HL-60 (cell line): ENCODE measurements around the gene TAOK2.

ENCODE experiments used
- DNase-seq, 2 experiments: peaks; one replicate each; pipeline ENCODE4 v3.0.0-alpha.2; 2010 to 2020; ENCODE audit warnings: low read depth in 1 of 2, low spot score in 1 of 2
- H3K27ac ChIP-seq: fragments of 250-450 bp; sonication (Bioruptor Pico); replicated peaks from 2 replicates; pipeline ENCODE4 v1.5.1; 2020; ENCODE audit warnings: mild to moderate bottlenecking, moderate library complexity
- H3K27me3 ChIP-seq: fragments of 250-450 bp; sonication (Bioruptor Pico); 2 replicates; pipeline ENCODE4 v1.5.1; 2021; ENCODE audit warnings: mild to moderate bottlenecking, moderate library complexity; ENCODE audit not compliant: insufficient read depth, poor library complexity, severe bottlenecking
- H3K4me3 ChIP-seq: replicated peaks from 2 replicates; pipeline ENCODE4 v1.5.1; 2011; ENCODE audit warnings: mild to moderate bottlenecking, control low read depth, low read length; ENCODE audit not compliant: insufficient read depth
- GABPA ChIP-seq: IDR thresholded peaks from 2 replicates; pipeline ENCODE4 v1.6.1; 2012; ENCODE audit warnings: low read depth
- POLR2AphosphoS5 ChIP-seq: IDR thresholded peaks from 2 replicates; pipeline ENCODE4 v1.6.1; 2012; ENCODE audit warnings: low read depth
- REST ChIP-seq: IDR thresholded peaks from 2 replicates; pipeline ENCODE4 v1.6.1; 2012; ENCODE audit warnings: low read depth; ENCODE audit not compliant: insufficient replicate concordance
- SPI1 ChIP-seq: IDR thresholded peaks from 2 replicates; pipeline ENCODE4 v1.6.1; 2012; ENCODE audit warnings: low read depth, mild to moderate bottlenecking, borderline replicate concordance
- TF ChIP-seq, protein P1 (sequence below): IDR thresholded peaks from one replicate; pipeline ENCODE4 v1.5.1; 2011; ENCODE audit warnings: low read length, control low read depth, inconsistent platforms; ENCODE audit not compliant: insufficient read depth

TAOK2 gene

GRCh38 chr16:29986231-29986630 is 12.6 kb downstream of the TAOK2 start:
- no peak overlapping the region for H3K4me3 ChIP-seq
- H3K27me3 ChIP-seq, result no peaks in the 10 kb centered on the region
- TF ChIP-seq SPI1, result no peak
- no peak for TF ChIP-seq POLR2AphosphoS5
- TF ChIP-seq REST, result no peak
- no peak for TF ChIP-seq GABPA
- TF ChIP-seq, protein P1, sequence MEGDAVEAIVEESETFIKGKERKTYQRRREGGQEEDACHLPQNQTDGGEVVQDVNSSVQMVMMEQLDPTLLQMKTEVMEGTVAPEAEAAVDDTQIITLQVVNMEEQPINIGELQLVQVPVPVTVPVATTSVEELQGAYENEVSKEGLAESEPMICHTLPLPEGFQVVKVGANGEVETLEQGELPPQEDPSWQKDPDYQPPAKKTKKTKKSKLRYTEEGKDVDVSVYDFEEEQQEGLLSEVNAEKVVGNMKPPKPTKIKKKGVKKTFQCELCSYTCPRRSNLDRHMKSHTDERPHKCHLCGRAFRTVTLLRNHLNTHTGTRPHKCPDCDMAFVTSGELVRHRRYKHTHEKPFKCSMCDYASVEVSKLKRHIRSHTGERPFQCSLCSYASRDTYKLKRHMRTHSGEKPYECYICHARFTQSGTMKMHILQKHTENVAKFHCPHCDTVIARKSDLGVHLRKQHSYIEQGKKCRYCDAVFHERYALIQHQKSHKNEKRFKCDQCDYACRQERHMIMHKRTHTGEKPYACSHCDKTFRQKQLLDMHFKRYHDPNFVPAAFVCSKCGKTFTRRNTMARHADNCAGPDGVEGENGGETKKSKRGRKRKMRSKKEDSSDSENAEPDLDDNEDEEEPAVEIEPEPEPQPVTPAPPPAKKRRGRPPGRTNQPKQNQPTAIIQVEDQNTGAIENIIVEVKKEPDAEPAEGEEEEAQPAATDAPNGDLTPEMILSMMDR, result no peak
- H3K27ac ChIP-seq, result no peak overlapping the region
- DNase-seq, result no peak

DNA sequence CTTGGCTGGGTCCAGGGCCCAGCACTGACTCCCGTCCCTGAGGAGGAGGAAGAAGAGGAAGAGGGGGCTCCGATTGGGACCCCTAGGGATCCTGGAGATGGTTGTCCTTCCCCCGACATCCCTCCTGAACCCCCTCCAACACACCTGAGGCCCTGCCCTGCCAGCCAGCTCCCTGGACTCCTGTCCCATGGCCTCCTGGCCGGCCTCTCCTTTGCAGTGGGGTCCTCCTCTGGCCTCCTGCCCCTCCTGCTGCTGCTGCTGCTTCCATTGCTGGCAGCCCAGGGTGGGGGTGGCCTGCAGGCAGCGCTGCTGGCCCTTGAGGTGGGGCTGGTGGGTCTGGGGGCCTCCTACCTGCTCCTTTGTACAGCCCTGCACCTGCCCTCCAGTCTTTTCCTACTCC is 13.3 kb downstream of the TAOK2 start:
- Histone ChIP-seq H3K27me3 (no peaks in the 10 kb centered on the region), H3K27ac (no peak overlapping the region), H3K4me3 (no peak overlapping the region)
- TF ChIP-seq, protein P1, result no peak
- TF ChIP-seq GABPA (no peak), POLR2AphosphoS5 (no peak), REST (no peak), SPI1 (no peak)
- DNase-seq, result no peak

DNA sequence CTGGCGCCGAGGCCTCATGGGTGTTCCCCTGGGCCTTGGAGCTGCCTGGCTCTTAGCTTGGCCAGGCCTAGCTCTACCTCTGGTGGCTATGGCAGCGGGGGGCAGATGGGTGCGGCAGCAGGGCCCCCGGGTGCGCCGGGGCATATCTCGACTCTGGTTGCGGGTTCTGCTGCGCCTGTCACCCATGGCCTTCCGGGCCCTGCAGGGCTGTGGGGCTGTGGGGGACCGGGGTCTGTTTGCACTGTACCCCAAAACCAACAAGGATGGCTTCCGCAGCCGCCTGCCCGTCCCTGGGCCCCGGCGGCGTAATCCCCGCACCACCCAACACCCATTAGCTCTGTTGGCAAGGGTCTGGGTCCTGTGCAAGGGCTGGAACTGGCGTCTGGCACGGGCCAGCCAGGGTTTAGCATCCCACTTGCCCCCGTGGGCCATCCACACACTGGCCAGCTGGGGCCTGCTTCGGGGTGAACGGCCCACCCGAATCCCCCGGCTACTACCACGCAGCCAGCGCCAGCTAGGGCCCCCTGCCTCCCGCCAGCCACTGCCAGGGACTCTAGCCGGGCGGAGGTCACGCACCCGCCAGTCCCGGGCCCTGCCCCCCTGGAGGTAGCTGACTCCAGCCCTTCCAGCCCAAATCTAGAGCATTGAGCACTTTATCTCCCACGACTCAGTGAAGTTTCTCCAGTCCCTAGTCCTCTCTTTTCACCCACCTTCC is 13.9 kb downstream of the TAOK2 start:
- TF ChIP-seq POLR2AphosphoS5 (no peak), GABPA (no peak), REST (no peak), SPI1 (no peak)
- TF ChIP-seq, protein P1, result no peak
- H3K4me3 ChIP-seq, result no peak overlapping the region

More for the DNA sequence above, 13.9 kb downstream of the TAOK2 start:
- H3K27me3 ChIP-seq, result no peaks in the 10 kb centered on the region
- no peak for DNase-seq
- no peak overlapping the region for H3K27ac ChIP-seq
